ENCODE results near the gene SHANK1.

Gene SHANK1

GRCh38 chr19:50686310-50687032, 33.1 kb downstream of the SHANK1 start:
- DNase-seq (ENCODE audit: low read depth in 2 of 2), result no peak

- peak; percentile 6 to 17 for DNase-seq (ENCODE audit: low read depth in 2 of 2)
These were observed 40.2 kb downstream of the SHANK1 start for GRCh38 chr19:50679177-50680125.

GRCh38 chr19:50678323-50678722, 41.3 kb downstream of the SHANK1 start:
- no peak for DNase-seq (ENCODE audit: low read depth in 2 of 2)

GRCh38 chr19:50677636-50678035, 42.0 kb downstream of the SHANK1 start:
- DNase-seq (ENCODE audit: low read depth in 2 of 2), result no peak

- DNase-seq (ENCODE audit: low read depth in 2 of 2), result no peak
These were observed 42.9 kb downstream of the SHANK1 start for GRCh38 chr19:50676625-50677197.

- DNase-seq (ENCODE audit: low read depth in 2 of 2), result no peak
These were observed 46.5 kb downstream of the SHANK1 start for GRCh38 chr19:50673118-50673517.

GRCh38 chr19:50670102-50670380, 49.6 kb downstream of the SHANK1 start:
- no peak for DNase-seq (ENCODE audit: low read depth in 2 of 2)

GRCh38 chr19:50669302-50670101, 50.1 kb downstream of the SHANK1 start:
- DNase-seq (ENCODE audit: low read depth in 2 of 2), result no peak

- no peak for DNase-seq (ENCODE audit: low read depth in 2 of 2)
These were observed 50.7 kb downstream of the SHANK1 start for GRCh38 chr19:50668879-50669278.

- DNase-seq (ENCODE audit: low read depth in 2 of 2), result no peak
These were observed 51.2 kb downstream of the SHANK1 start for GRCh38 chr19:50668416-50668815.

GRCh38 chr19:50667759-50668231, 51.8 kb downstream of the SHANK1 start:
- DNase-seq (ENCODE audit: low read depth in 2 of 2), result no peak

GRCh38 chr19:50667177-50667758, 52.3 kb downstream of the SHANK1 start:
- no peak for DNase-seq (ENCODE audit: low read depth in 2 of 2)

- DNase-seq (ENCODE audit: low read depth in 2 of 2), result no peak
These were observed 53.0 kb downstream of the SHANK1 start for GRCh38 chr19:50666346-50667176.

- DNase-seq (ENCODE audit: low read depth in 2 of 2), result no peak
These were observed 55.4 kb downstream of the SHANK1 start for GRCh38 chr19:50664204-50664603.

- no peak for DNase-seq (ENCODE audit: low read depth in 2 of 2)
These were observed 56.2 kb downstream of the SHANK1 start for GRCh38 chr19:50663482-50663790.

- DNase-seq (ENCODE audit: low read depth in 2 of 2), result no peak
These were observed 56.7 kb downstream of the SHANK1 start for GRCh38 chr19:50662651-50663481.

GRCh38 chr19:50661766-50662650, 57.6 kb downstream of the SHANK1 start:
- DNase-seq (ENCODE audit: low read depth in 2 of 2), result no peak

GRCh38 chr19:50661023-50661422, 58.6 kb downstream of the SHANK1 start:
- DNase-seq (ENCODE audit: low read depth in 2 of 2), result no peak

GRCh38 chr19:50660088-50660366, 59.6 kb downstream of the SHANK1 start:
- no peak for DNase-seq (ENCODE audit: low read depth in 2 of 2)
